ENCODE results near the gene CALML6. TPM values are rescaled to one million over a fixed set of nuclear protein-coding genes. Genes with fewer than 3 reads are reported as not detected.

CALML6 gene
- polyA plus RNA-seq, 2 of the 4 experiments (the other 2 are of a cell fraction), result 0.49 TPM

GRCh38 chr1:1894354-1895059 lies 20.6 kb upstream of the CALML6 start:
- CTCF ChIA-PET, result interaction anchor here (4.1 kb wide), 1 partner anchor 12 kb away, joined by 32 read pairs; no protein-coding TSS in a partner anchor
- DNase-seq (ENCODE audit: low read depth in 1 of 2, low spot score in 1 of 2) (no peak), FAIRE-seq (no peak), ATAC-seq (no peak; a peak in 1 of 6 replicates)
- TF ChIP-seq RNF2 (IDR thresholded peaks at IDR 0.05; ENCODE audit: borderline replicate concordance, low read depth) (no peak), FOSL2 (IDR thresholded peaks at IDR 0.05) (no peak), FOSL2 (CRISPR knock-in tag; IDR thresholded peaks at IDR 0.05) (no peak), SMC3 (IDR thresholded peaks at IDR 0.05) (no peak)
- Histone ChIP-seq H3K4me3 (no peak overlapping the region), H3K4me1 (peaks cover 29% of the 10 kb centered on the region), H3K9me3 (no peaks in the 10 kb centered on the region), H3K4me2 (peak overlapping the region; percentile 46; the same call in 2 of the 3 replicates), H3K27ac (peak overlapping the region; percentile 28 to 70; a peak in 4 of 6 replicates)
- POLR2A ChIA-PET, result no interaction called here
- WGBS (ENCODE audit: missing lambda C conversion rate), result 40% methylated on average over 7 of the region's 14 CpGs

DNA sequence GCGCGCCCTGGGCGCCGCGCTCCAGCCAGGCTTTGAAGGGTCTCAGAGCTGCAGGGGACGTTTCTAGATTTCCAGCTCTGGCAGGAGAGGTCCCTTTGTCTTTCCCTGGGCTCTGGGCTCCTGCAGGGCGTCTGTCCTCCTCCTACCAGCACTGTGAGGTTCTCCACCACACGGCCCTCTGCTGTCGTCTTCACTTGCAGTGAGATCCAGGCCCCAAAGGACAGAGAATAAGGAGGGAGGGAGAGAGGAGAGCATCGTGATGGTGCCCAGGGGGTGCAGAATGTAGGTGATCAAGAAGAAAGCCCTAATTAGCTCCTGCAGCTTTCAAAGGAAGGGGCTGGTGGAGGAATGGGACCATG lies 20.0 kb upstream of the CALML6 start:
- Histone ChIP-seq H3K9me3 (no peaks in the 10 kb centered on the region), H3K4me3 (no peak overlapping the region), H3K4me2 (peak overlapping the region; percentile 46; the same call in 1 of the 3 replicates), H3K27ac (peak overlapping the region in 1 of 2 experiments; percentile 70; a peak in 4 of 6 replicates), H3K4me1 (peaks cover 29% of the 10 kb centered on the region)
- CTCF ChIA-PET, result interaction anchor here (4.1 kb wide), 1 partner anchor 11 kb away, joined by 32 read pairs; no protein-coding TSS in a partner anchor
- no peak for DNase-seq (ENCODE audit: low read depth in 1 of 2, low spot score in 1 of 2)
- no peak for ATAC-seq
- no peak for FAIRE-seq
- 90% methylated on average over 10 of the region's 10 CpGs for WGBS (ENCODE audit: missing lambda C conversion rate)
- POLR2A ChIA-PET, result no interaction called here
- no peak for TF ChIP-seq NFE2L2 (conservative IDR thresholded peaks at IDR 0.05; ENCODE audit: low read length)
- TF ChIP-seq KDM5A (IDR thresholded peaks at IDR 0.05), result no peak
- no peak for TF ChIP-seq CTCF (IDR thresholded peaks at IDR 0.05)

GRCh38 chr1:1895456-1896336 lies 19.4 kb upstream of the CALML6 start:
- H3K4me3 ChIP-seq, result no peak overlapping the region
- H3K9me3 ChIP-seq, result no peaks in the 10 kb centered on the region
- H3K4me1 ChIP-seq, result peaks cover 29% of the 10 kb centered on the region
- peak overlapping the region in 1 of 2 experiments; percentile 70; a peak in 2 of 6 replicates for H3K27ac ChIP-seq
- POLR2A ChIA-PET, result no interaction called here
- no peak for TF ChIP-seq CEBPB (IDR thresholded peaks at IDR 0.05)
- no peak for TF ChIP-seq MYC (IDR thresholded peaks at IDR 0.05; ENCODE audit: borderline replicate concordance, low read length)
- TF ChIP-seq NFE2L2 (conservative IDR thresholded peaks at IDR 0.05; ENCODE audit: low read length), result no peak
- no peak for TF ChIP-seq JUN (IDR thresholded peaks at IDR 0.05)
- TF ChIP-seq RCOR1 (IDR thresholded peaks at IDR 0.05; ENCODE audit: low read depth, low read length), result no peak
- TF ChIP-seq ZC3H11A (IDR thresholded peaks at IDR 0.05), result no peak
- TF ChIP-seq BHLHE40 (IDR thresholded peaks at IDR 0.05; ENCODE audit: low read depth, low read length), result no peak
- TF ChIP-seq MAZ (IDR thresholded peaks at IDR 0.05; ENCODE audit: borderline replicate concordance, low read depth, low read length), result no peak
- TF ChIP-seq KDM1A (IDR thresholded peaks at IDR 0.05; ENCODE audit: low read depth), result no peak
- CTCF ChIA-PET, result interaction anchor here (0.9 to 4.1 kb wide), 3 partner anchors 10 to 65 kb away, joined by 3 to 32 read pairs (median 4); no protein-coding TSS in a partner anchor
- FAIRE-seq, result no peak
- DNase-seq (ENCODE audit: low read depth in 1 of 2, low spot score in 1 of 2), result no peak
- ATAC-seq, result no peak
- H3K4me2 ChIP-seq, result no peak overlapping the region
- 90% methylated on average over 10 of the region's 14 CpGs for WGBS (ENCODE audit: missing lambda C conversion rate)
